HepG2 (cell line): ENCODE results near the gene HIC1. TPM values are rescaled to one million over a fixed set of nuclear protein-coding genes. Genes with fewer than 3 reads are reported as not detected.

Source experiments
- BRCA1 ChIP-seq: sonication (generic); formaldehyde crosslinking; IDR thresholded peaks from 2 replicates; pipeline ENCODE4 v1.4.0; 2020; ENCODE audit warnings: missing genetic modification reagents
- CERS6 ChIP-seq: sonication (generic); formaldehyde crosslinking; IDR thresholded peaks from 2 replicates; pipeline ENCODE4 v1.5.0; 2020; ENCODE audit warnings: missing genetic modification reagents
- ETV6 ChIP-seq: sonication (generic); formaldehyde crosslinking; conservative IDR thresholded peaks from 2 replicates; pipeline ENCODE4 v1.4.0; 2020; ENCODE audit warnings: missing genetic modification reagents
- KMT2B ChIP-seq: IDR thresholded peaks from 2 replicates; pipeline ENCODE4 v1.6.1; 2016; ENCODE audit warnings: missing genetic modification reagents, missing compliant biosample characterization
- MBD4 ChIP-seq: IDR thresholded peaks from 2 replicates; pipeline ENCODE4 v1.6.1; 2012; ENCODE audit warnings: low read length, inconsistent platforms, borderline replicate concordance
- MTERF4 ChIP-seq: sonication (generic); formaldehyde crosslinking; IDR thresholded peaks from 2 replicates; pipeline ENCODE4 v1.8.0; 2023; ENCODE audit warnings: mild to moderate bottlenecking, missing genetic modification reagents
- NBN ChIP-seq: fragments of 450-650 bp; conservative IDR thresholded peaks from 2 replicates; pipeline ENCODE4 v1.6.1; 2017
- NCOR1 ChIP-seq: fragments of 200-600 bp; sonication (generic); IDR thresholded peaks from 2 replicates; pipeline ENCODE4 v1.7.0; 2017; ENCODE audit warnings: antibody characterized with exemption, low read length, borderline replicate concordance
- PATZ1 ChIP-seq: sonication (generic); formaldehyde crosslinking; IDR thresholded peaks from 2 replicates; pipeline ENCODE4 v1.4.0; 2020; ENCODE audit warnings: missing genetic modification reagents
- PAWR ChIP-seq: sonication (generic); formaldehyde crosslinking; IDR thresholded peaks from 2 replicates; pipeline ENCODE4 v1.4.0; 2020; ENCODE audit warnings: missing genetic modification reagents, mild to moderate bottlenecking, borderline replicate concordance
- PPARG ChIP-seq: conservative IDR thresholded peaks from 2 replicates; pipeline ENCODE4 v1.6.1; 2016; ENCODE audit warnings: missing biosample characterization, missing genetic modification reagents
- SIX1 ChIP-seq: sonication (generic); formaldehyde crosslinking; IDR thresholded peaks from 2 replicates; pipeline ENCODE4 v1.4.0; 2020; ENCODE audit warnings: missing genetic modification reagents, borderline replicate concordance
- ZFP90 ChIP-seq: sonication (generic); formaldehyde crosslinking; IDR thresholded peaks from 2 replicates; pipeline ENCODE4 v1.8.0; 2022; ENCODE audit warnings: missing genetic modification reagents, mild to moderate bottlenecking, inconsistent platforms, borderline replicate concordance
- ZFY ChIP-seq: sonication (generic); formaldehyde crosslinking; IDR thresholded peaks from 2 replicates; pipeline ENCODE4 v1.4.0; 2020; ENCODE audit warnings: missing genetic modification reagents
- ZNF124 ChIP-seq: sonication (generic); formaldehyde crosslinking; IDR thresholded peaks from 2 replicates; pipeline ENCODE4 v1.4.0; 2020; ENCODE audit warnings: missing genetic modification reagents
- ZNF251 ChIP-seq: sonication (generic); formaldehyde crosslinking; IDR thresholded peaks from 2 replicates; pipeline ENCODE4 v1.9.0; 2021; ENCODE audit warnings: mild to moderate bottlenecking, missing genetic modification reagents
- ZNF841 ChIP-seq: sonication (generic); formaldehyde crosslinking; IDR thresholded peaks from 2 replicates; pipeline ENCODE4 v1.8.1; 2023; ENCODE audit warnings: missing genetic modification reagents, borderline replicate concordance
- polyA plus RNA-seq, 8 experiments: library from polyadenylated mRNA; depleted of rRNA in 3 of 8; stranded (reverse) in 7 of 8; unstranded in 1 of 8; fragments of >200 nt; fragmentation: Illumina TruSeq in 4 of 8; extraction: Trizol in 4 of 8; gene quantifications; 2 replicates each; pipeline versions ENCODE4 v1.2.1 to v1.2.3, GENCODE V29; 2011 to 2016; ENCODE audit warnings: low read depth in 4 of 8, missing spikeins in 1 of 8, mixed read lengths in 1 of 8; ENCODE audit not compliant: insufficient read depth in 1 of 8
- total RNA-seq, 5 experiments: library from RNA; depleted of rRNA; stranded (reverse); fragments of >200 nt; fragmentation: Illumina TruSeq; extraction: Trizol; gene quantifications; 2 replicates each; pipeline ENCODE4 v1.2.3, GENCODE V29; 2016; ENCODE audit warnings: low read depth in 1 of 5
- TF ChIP-seq, protein P1 (sequence below): IDR thresholded peaks from 2 replicates; pipeline ENCODE4 v1.6.1; 2016; ENCODE audit warnings: control low read depth
- TF ChIP-seq, protein P2 (sequence below): sonication (generic); formaldehyde crosslinking; IDR thresholded peaks from 2 replicates; pipeline ENCODE4 v1.4.0; 2020; ENCODE audit warnings: mild to moderate bottlenecking, missing genetic modification reagents
- TF ChIP-seq, protein P3 (sequence below), 2 experiments: sonication (generic) in 1 of 2; formaldehyde crosslinking in 1 of 2; IDR thresholded peaks; 2 replicates each; pipeline versions ENCODE4 v1.4.0 to v1.6.1; 2018 to 2020; ENCODE audit warnings: missing genetic modification reagents in 2 of 2, borderline replicate concordance in 1 of 2, low read depth in 1 of 2, mild to moderate bottlenecking in 1 of 2, missing biosample characterization in 1 of 2
- TF ChIP-seq, protein P4 (sequence below): sonication (generic); formaldehyde crosslinking; conservative IDR thresholded peaks from 2 replicates; pipeline ENCODE4 v1.4.0; 2020; ENCODE audit warnings: missing genetic modification reagents

Gene HIC1
- total and polyA plus RNA-seq, 2 of the 13 experiments (the other 11 are each of a cell fraction or from before 2014, with no cell fraction given), result 0.04 to 0.31 TPM

DNA sequence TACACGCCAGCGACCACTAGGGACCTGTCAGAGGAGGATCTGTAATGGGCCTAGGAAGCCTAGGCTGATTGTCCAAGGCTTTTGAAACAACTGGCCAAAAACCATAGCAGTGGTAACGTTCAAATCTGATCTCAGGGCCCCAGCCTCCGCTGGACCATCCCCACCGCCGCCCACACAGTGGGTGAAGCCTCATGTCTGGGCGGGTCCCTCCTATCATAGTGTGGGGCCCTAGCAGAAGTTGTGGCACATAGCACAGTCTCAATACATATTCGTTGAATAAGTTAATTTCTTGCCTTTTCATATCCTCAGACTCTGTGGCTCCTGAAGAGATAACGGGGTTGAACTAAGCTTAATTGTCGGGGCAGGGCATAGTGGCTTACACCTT, 24.1 kb upstream of the HIC1 start (continued):
- TF ChIP-seq, protein P1, sequence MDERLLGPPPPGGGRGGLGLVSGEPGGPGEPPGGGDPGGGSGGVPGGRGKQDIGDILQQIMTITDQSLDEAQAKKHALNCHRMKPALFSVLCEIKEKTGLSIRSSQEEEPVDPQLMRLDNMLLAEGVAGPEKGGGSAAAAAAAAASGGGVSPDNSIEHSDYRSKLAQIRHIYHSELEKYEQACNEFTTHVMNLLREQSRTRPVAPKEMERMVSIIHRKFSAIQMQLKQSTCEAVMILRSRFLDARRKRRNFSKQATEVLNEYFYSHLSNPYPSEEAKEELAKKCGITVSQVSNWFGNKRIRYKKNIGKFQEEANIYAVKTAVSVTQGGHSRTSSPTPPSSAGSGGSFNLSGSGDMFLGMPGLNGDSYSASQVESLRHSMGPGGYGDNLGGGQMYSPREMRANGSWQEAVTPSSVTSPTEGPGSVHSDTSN (CRISPR knock-in tag), result no peak
- TF ChIP-seq MBD4, result no peak
- TF ChIP-seq SIX1, result no peak
- TF ChIP-seq BRCA1 (CRISPR knock-in tag), result no peak
- TF ChIP-seq ZNF124 (CRISPR knock-in tag), result no peak
- 0 out of 2 replicates have a peak, but pooled peaks have one; percentile 3 for TF ChIP-seq ETV6 (CRISPR knock-in tag)
- TF ChIP-seq, protein P2, sequence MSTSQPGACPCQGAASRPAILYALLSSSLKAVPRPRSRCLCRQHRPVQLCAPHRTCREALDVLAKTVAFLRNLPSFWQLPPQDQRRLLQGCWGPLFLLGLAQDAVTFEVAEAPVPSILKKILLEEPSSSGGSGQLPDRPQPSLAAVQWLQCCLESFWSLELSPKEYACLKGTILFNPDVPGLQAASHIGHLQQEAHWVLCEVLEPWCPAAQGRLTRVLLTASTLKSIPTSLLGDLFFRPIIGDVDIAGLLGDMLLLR, result no peak
- no peak for TF ChIP-seq NBN
- TF ChIP-seq CERS6 (CRISPR knock-in tag), result no peak
- 0 out of 2 replicates have a peak, but pooled peaks have one; percentile 3 for TF ChIP-seq KMT2B (CRISPR knock-in tag)
- TF ChIP-seq, protein P3, sequence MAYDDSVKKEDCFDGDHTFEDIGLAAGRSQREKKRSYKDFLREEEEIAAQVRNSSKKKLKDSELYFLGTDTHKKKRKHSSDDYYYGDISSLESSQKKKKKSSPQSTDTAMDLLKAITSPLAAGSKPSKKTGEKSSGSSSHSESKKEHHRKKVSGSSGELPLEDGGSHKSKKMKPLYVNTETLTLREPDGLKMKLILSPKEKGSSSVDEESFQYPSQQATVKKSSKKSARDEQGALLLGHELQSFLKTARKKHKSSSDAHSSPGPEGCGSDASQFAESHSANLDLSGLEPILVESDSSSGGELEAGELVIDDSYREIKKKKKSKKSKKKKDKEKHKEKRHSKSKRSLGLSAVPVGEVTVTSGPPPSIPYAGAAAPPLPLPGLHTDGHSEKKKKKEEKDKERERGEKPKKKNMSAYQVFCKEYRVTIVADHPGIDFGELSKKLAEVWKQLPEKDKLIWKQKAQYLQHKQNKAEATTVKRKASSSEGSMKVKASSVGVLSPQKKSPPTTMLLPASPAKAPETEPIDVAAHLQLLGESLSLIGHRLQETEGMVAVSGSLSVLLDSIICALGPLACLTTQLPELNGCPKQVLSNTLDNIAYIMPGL (CRISPR knock-in tag; IDR thresholded peaks at IDR 0.05; ENCODE audit: borderline replicate concordance in 1 of 2, low read depth in 1 of 2), result peak in 1 of 2 experiments; percentile 56; a peak in 1 of 4 replicates
- TF ChIP-seq, protein P4, sequence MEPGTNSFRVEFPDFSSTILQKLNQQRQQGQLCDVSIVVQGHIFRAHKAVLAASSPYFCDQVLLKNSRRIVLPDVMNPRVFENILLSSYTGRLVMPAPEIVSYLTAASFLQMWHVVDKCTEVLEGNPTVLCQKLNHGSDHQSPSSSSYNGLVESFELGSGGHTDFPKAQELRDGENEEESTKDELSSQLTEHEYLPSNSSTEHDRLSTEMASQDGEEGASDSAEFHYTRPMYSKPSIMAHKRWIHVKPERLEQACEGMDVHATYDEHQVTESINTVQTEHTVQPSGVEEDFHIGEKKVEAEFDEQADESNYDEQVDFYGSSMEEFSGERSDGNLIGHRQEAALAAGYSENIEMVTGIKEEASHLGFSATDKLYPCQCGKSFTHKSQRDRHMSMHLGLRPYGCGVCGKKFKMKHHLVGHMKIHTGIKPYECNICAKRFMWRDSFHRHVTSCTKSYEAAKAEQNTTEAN (CRISPR knock-in tag), result no peak
- TF ChIP-seq ZNF251, result no peak
- no peak for TF ChIP-seq ZFP90 (CRISPR knock-in tag)
- no peak for TF ChIP-seq NCOR1
- no peak for TF ChIP-seq ZFY
- TF ChIP-seq PATZ1, result no peak
- TF ChIP-seq PPARG (CRISPR knock-in tag), result 0 out of 2 replicates have a peak, but pooled peaks have one; percentile 14
- TF ChIP-seq ZNF841 (CRISPR knock-in tag), result no peak
- 0 out of 2 replicates have a peak, but pooled peaks have one; percentile 58 for TF ChIP-seq MTERF4 (CRISPR knock-in tag)
- no peak for TF ChIP-seq PAWR (CRISPR knock-in tag)
